Fibroblast of the aortic adventitia (primary cell): ENCODE measurements around the gene SYNJ2. TPM values are rescaled to one million over a fixed set of nuclear protein-coding genes. Genes with fewer than 3 reads are reported as not detected.

Experiments used
- DNase-seq: peaks from one replicate; pipeline ENCODE4 v3.0.0-alpha.2; 2010; ENCODE audit warnings: low read depth
- H3K4me3 ChIP-seq: 2 replicates; pipeline ENCODE4 v1.5.1; 2011; ENCODE audit warnings: low read depth, mild to moderate bottlenecking, control low read depth, low read length, moderate library complexity
- total RNA-seq: library from RNA; depleted of rRNA; stranded (reverse); fragments of >200 nt; gene quantifications from 2 replicates; pipeline ENCODE4 v1.2.3, GENCODE V29; 2012; ENCODE audit warnings: low replicate concordance
- TF ChIP-seq, protein P1 (sequence below): IDR thresholded peaks from 2 replicates; pipeline ENCODE4 v1.5.1; 2011; ENCODE audit warnings: mild to moderate bottlenecking, low read length, control low read depth, inconsistent platforms; ENCODE audit not compliant: insufficient read depth

Gene SYNJ2
- total RNA-seq, 1 donor = 73.6 TPM

DNA sequence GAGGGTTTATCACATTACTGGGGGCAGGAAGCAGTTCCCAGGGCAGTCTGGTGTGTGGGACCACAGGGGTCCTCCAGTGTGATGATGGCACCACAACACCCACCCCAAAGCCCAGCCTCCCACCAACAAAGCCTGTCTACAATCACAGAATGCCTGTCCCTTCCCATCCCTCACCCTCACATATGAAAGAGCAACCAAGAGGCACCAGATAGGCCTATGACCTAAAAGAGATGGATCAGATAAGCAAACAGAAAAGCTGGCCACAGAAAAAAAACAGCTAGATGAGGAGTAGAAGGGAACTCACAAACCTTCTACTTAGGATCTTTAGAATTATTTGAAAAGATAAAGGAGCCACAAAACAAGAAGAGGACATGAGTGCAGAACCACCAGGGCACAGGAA, 132.1 kb downstream of the SYNJ2 start:
- DNase-seq = no peak
- no peak overlapping the region for H3K4me3 ChIP-seq
- TF ChIP-seq, protein P1, sequence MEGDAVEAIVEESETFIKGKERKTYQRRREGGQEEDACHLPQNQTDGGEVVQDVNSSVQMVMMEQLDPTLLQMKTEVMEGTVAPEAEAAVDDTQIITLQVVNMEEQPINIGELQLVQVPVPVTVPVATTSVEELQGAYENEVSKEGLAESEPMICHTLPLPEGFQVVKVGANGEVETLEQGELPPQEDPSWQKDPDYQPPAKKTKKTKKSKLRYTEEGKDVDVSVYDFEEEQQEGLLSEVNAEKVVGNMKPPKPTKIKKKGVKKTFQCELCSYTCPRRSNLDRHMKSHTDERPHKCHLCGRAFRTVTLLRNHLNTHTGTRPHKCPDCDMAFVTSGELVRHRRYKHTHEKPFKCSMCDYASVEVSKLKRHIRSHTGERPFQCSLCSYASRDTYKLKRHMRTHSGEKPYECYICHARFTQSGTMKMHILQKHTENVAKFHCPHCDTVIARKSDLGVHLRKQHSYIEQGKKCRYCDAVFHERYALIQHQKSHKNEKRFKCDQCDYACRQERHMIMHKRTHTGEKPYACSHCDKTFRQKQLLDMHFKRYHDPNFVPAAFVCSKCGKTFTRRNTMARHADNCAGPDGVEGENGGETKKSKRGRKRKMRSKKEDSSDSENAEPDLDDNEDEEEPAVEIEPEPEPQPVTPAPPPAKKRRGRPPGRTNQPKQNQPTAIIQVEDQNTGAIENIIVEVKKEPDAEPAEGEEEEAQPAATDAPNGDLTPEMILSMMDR = no peak

DNA sequence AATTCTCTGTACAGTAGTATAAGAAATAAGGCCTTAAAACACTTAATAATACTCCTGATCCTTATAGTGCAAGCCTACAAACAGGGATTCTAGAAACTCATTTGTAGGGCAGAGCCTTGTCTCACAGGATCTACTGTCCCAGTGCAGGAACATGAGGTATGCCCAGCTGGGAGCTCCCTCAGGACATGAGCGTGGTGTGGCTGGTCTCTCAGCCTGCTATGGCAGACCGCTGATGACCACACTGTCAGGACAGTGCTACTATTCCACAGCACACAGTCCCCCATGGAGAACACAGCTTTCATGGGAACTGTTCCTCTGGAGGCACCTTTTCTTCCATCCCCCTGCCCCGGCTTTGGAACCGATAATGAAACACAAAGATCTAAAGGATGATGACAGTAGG, 133.4 kb downstream of the SYNJ2 start:
- DNase-seq = no peak
- no peak overlapping the region for H3K4me3 ChIP-seq
- TF ChIP-seq, protein P1 = no peak

DNA sequence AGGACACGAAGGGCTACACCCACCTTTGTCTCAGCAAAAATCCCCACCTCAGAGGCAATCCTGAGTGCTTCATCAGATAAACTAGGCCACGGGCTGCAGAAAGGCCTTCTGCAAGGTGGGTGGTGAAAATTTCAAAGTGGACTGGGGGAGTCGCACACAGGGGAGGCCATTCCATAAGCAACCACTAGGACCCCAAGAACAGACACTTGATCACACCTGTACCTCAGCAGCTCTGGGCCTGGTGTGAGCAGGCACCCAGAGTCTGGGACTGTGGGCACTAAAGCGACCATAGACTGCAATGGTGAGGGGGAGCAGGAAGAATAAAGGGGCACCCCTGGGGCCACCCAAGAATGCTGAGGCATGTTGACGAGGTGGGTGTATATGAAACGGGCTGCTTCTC, 133.8 kb downstream of the SYNJ2 start:
- TF ChIP-seq, protein P1 = no peak
- no peak for DNase-seq
- no peak overlapping the region for H3K4me3 ChIP-seq

DNA sequence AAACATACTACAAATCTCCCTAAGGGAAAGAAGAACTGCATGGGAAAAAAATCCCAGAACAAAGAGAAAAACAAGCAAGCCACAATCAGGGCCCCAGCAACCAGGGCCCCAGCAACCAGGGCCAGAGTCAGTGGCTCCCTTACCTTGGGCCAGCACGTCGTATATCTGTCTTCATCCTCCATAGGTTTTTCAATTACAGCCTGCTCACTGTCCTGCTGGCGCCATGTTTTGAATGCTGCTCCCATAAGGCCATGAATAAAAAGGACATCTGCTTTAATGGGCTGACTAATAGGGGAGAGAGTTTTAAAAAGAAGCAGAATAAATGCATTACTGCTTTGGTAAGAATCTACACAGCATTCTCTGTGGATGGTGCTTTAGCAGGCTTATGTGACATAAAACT, 137.2 kb downstream of the SYNJ2 start:
- DNase-seq = no peak
- no peak overlapping the region for H3K4me3 ChIP-seq
- TF ChIP-seq, protein P1 = no peak

DNA sequence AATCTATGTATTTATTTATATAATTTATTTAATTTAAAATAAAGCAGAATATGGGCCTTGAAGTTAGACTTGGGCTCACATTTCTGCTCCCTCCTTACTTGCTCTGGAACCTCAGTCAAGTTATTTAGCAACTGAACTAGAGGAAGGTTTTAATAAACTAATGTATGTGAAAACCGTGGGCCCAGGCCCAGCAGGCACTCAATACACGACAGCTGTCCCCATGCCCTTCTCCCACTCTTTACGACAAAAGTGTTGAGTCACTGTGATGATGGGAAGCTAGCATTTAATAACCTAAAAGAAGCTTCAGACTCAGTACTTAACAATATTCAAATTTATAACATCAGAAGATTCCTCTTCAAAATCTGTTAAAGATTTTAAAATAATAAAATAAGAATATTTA, 139.7 kb downstream of the SYNJ2 start:
- H3K4me3 ChIP-seq = no peak overlapping the region
- TF ChIP-seq, protein P1 = no peak
- no peak for DNase-seq

DNA sequence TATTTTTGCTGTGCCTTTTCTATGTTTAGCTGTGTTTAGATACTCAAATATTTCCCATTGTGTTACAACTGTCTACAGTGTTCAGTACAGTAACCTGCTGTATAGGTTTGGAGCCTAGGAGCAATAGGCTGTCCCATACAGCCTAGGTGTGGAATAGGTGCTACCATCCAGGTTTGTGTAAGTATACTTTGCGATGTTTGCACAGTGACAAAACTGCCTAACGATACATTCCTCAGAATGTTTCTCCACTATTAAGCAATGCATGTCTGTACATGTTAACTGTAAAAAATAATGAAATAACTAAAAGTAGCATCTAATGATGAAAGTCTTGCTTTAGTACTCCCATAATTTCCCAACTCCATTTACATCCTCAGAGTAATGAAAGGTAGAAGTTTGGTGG, 140.4 kb downstream of the SYNJ2 start:
- H3K4me3 ChIP-seq = no peak overlapping the region
- no peak for DNase-seq
- TF ChIP-seq, protein P1 = no peak

DNA sequence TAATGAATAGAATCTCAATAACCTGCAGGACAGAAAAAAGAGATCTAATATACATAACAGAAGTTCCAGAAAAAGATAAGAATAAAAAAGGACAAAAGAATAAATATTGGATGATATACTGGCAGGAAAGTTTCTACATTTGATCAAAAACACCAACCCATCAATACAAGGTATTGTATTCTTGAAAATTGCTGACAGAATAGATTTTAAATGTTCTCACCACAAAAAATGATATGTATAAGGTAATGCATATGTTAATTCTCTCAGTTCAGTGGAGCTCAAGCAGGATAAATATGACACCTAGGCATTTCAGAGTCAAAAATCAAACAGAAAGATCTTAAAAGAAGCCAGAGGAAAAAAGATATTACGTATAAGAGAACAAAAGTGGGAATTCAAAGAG, 142.6 kb downstream of the SYNJ2 start:
- no peak overlapping the region for H3K4me3 ChIP-seq
- DNase-seq = no peak
- TF ChIP-seq, protein P1 = no peak
